Colon (tissue), 2 donors: ENCODE results near the gene PPP1R7.
"Not testable (repeated sequence)": the region's sequence is repeated elsewhere in the genome, so short reads cannot be mapped to it uniquely, and the experiment has no call there.

ENCODE experiments used
- FAIRE-seq: peaks from 2 replicates; lab custom pipeline; 2012; peaks lifted over from hg19 to GRCh38; lab: Jason Lieb, UNC
- donor health status: control.
- donor health status: control.

PPP1R7 gene

GRCh38 chr2:241197246-241197645, 47.0 kb downstream of the PPP1R7 start:
- FAIRE-seq = not testable (repeated sequence)

DNA sequence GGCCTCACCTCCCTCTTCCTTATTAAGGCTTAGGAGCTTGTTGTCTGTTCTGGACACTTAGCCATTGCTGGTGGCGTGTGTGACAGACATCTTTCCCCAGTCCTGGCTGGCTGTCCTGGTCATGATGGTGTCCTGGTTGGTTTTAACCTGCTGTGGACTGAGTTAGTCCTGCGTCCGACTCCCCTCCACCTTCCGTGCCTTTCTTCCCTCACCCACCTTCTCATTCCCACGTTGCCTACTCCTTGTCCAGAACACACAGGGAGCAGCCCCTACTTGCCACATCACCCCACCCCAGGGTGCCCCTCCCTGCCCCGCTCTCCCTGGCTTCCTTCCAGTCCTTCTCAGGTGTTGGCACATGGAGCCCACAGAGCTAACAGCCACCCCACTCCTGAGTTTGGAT, 47.7 kb downstream of the PPP1R7 start:
- FAIRE-seq = no peak

DNA sequence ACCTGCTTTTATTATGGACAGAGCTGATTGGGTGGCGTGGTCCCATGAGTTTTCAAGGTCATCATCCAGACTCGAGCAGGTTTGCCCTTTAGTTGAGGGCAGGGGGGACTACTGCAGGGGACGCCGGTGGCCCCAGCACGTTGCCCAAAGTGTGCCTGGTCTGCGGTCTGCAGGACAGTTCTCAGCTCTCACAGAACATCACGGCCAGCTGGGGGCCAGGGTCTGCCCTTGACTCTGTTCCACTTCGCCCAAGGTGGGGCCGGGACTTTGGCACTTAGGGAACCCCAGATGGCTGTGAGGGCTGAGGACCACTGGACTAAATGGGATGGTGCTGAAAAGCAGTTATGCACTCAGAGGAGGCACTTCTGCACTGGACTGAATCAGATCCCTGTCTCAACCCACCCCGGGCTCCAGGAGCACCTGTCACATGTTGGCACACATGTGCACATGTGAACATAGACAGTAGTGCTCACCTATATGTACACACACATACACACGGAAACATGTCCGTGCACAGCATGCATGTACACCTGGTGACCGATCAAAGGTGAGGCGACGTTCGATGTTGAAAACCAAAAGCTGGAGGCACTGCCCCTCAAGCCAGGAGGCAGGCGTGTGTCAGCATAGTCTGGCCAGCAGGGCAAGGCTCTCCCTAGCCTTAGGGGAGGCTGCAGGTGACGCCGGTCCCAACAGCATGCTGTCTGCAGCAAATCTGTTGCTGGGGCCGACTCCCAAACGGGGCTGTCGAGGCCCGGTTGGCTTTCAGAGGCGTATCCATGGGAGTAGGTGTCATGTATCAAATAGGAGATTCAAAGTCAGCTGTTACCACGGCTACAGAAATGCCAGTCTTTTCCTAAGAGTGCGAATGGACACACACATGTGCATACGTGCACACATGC, 48.4 kb downstream of the PPP1R7 start:
- no peak for FAIRE-seq

GRCh38 chr2:241199286-241199685, 49.0 kb downstream of the PPP1R7 start:
- no peak for FAIRE-seq

- FAIRE-seq = no peak
Observed at GRCh38 chr2:241199897-241200821, 49.9 kb downstream of the PPP1R7 start.

DNA sequence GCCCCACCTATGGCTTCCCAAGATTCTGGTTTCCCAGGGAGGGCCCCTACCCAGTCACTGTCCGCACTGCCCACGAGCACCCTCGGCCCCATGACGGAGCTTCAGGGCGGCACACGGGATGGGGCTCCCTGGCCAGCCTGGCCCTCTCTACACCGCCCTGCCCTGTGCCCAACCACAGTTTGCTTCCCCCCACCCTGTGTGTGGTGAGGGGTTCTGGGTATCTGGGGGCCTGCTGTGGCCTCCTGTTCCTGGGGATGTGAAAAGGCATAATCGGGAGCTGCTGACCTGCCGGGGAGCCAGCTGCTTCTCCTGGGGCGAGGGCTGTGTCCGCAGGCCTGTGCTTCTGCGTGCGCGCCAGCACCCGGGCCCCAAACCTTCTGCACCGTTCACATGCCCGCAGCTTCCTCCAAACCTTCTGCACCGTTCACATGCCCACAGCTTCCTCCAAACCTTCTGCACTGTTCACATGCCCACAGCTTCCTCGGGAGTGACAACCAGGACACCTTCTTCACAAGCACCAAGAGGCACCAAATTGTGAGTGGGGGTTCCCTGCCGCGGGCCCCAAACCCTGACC, 50.6 kb downstream of the PPP1R7 start:
- FAIRE-seq = no peak

- no peak for FAIRE-seq
Observed at GRCh38 chr2:241201445-241202267, 51.4 kb downstream of the PPP1R7 start.

- no peak for FAIRE-seq
Observed at GRCh38 chr2:241202268-241202585, 52.0 kb downstream of the PPP1R7 start.

DNA sequence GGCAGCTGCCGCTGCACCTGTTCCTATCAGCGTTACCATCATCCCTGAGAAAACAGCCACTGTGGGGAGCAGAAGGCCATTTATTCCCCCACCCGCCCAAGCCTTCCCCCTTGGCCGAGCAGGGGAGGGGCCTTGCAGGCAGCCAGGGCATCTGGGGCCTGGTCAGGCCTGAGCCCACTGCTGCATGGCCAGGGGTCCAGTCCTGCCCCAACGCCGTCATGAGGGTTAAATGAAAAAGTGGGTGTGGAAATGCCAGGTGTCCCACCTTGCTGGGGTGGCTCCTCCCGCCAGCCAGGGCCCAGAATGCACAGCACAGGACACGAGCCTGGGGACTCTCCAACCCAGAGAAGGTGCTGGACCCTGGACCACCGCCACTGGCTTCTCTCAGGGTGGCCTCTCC, 52.4 kb downstream of the PPP1R7 start:
- no peak for FAIRE-seq

DNA sequence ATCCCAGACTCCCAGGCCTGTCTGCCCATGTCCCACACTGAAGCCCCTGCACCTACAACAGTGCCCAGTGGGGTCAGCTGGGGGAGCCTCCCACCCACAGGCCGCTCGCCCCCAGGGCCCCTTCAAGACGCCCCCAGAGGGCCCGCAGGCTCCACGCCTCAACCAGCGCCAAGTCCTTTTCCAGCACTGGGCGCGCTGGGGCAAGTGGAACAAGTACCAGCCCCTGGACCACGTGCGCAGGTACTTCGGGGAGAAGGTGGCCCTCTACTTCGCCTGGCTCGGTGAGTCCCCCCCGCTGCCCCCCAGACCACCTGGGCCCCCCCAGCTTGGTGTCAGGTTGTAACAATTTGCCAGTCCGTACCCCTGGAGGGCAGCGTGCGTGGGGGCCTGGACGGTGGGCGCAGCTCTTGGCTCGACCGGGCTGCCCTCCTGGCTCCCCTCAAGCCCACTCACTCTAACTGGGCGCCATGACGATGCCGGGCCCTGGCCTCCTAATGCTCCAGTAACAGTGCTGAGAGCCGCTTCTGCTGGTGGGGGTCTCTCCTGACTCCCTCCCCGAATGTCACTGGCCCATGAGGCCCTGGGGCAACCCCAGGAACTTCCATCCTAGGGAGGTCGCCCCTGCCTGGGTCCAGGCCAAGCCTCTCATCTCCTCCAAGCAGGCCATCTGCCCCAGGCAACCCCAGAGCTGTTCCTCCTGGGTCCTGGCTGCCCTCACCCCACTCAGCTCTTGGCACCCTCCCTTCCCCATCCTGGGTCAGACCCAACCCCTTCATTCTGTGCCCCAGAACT, 53.1 kb downstream of the PPP1R7 start:
- no peak for FAIRE-seq

GRCh38 chr2:241204010-241204384, 53.7 kb downstream of the PPP1R7 start:
- FAIRE-seq = no peak

- no peak for FAIRE-seq
Observed at GRCh38 chr2:241204490-241204889, 54.2 kb downstream of the PPP1R7 start.

- no peak for FAIRE-seq
Observed at GRCh38 chr2:241205086-241205485, 54.8 kb downstream of the PPP1R7 start.

- FAIRE-seq = no peak
Observed at GRCh38 chr2:241207151-241207550, 56.9 kb downstream of the PPP1R7 start.

DNA sequence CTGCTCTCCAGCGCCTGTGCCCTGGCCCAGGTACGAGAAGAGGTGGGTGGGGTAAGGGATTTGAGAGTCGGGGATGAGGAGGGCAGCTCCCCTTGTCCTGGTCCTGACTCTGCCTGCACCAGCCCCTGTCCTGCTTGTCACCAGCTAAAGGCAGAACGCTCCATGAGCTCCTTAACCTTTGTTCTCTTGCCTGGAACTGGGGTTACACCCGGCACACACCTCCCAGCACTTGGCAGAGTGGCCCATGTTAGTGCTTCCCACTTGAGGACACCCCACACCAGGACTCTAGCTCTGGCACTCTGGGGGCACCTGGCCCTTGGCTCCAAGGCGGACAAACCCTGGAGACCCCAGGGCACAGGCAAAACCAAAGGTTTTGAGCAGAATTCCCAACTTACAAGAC, 57.4 kb downstream of the PPP1R7 start:
- no peak for FAIRE-seq

- no peak for FAIRE-seq
Observed at GRCh38 chr2:241208058-241208457, 57.8 kb downstream of the PPP1R7 start.

DNA sequence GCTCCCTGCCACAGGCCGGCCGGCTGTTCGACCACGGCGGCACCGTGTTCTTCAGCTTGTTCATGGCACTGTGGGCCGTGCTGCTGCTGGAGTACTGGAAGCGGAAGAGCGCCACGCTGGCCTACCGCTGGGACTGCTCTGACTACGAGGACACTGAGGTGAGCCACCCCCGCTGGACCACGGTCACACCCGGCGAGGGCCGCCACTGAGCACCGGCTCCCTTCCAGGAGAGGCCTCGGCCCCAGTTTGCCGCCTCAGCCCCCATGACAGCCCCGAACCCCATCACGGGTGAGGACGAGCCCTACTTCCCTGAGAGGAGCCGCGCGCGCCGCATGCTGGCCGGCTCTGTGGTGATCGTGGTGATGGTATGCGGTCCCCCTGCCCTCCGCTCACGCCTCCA, 59.0 kb downstream of the PPP1R7 start:
- no peak for FAIRE-seq

GRCh38 chr2:241211276-241211675, 61.0 kb downstream of the PPP1R7 start:
- no peak for FAIRE-seq

DNA sequence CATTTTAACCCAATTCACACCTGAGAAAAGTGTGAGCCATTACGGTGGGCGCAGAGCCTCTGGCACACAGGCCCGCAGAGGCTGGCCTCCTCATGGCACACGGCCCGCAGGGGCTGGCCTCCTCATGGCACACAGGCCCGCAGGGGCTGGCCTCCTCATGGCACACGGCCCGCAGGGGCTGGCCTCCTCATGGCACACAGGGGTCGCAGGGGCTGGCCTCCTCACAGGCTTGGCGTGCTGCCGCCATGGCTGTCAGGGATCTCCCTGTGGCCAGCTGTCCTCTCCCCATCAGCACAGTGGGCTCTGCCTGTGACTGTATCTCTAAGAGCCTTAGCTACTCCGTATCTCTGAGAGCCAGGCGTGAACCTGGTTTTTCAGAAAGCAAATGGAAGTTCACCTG, 62.8 kb downstream of the PPP1R7 start:
- no peak for FAIRE-seq

GRCh38 chr2:241213567-241213966, 63.3 kb downstream of the PPP1R7 start:
- no peak for FAIRE-seq

DNA sequence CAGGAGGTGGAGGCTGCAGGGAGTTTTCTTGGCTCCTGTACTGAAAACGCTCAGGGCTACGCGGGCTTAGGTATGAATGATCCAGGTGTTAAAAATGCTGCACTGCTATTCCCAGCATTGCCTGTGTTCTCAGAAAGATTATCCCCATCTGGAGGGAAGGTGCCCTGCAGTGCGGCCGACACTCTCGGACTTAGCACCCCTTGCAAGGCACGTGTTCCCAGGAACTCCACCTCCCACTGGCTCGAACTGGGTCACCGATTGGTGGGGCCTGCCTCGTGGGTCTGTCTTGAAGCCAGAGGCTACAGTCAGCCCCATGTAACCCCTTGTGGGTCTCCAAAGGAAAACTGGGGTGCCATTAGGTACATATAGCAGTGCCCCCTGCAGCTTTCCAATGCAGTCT, 63.9 kb downstream of the PPP1R7 start:
- FAIRE-seq = no peak
